ENCODE data around the gene WRNIP1.

GRCh38 chr6:2795956-2796355 lies 30.8 kb downstream of the WRNIP1 start:
- no peak for TF ChIP-seq CTCF (IDR thresholded peaks at IDR 0.05; ENCODE audit: insufficient read depth, low read length, poor library complexity, severe bottlenecking)
- no peak for TF ChIP-seq EZH2phosphoT487 (conservative IDR thresholded peaks at IDR 0.05; ENCODE audit: low read length)
